ENCODE results near the gene ZBTB46.

Gene ZBTB46

DNA sequence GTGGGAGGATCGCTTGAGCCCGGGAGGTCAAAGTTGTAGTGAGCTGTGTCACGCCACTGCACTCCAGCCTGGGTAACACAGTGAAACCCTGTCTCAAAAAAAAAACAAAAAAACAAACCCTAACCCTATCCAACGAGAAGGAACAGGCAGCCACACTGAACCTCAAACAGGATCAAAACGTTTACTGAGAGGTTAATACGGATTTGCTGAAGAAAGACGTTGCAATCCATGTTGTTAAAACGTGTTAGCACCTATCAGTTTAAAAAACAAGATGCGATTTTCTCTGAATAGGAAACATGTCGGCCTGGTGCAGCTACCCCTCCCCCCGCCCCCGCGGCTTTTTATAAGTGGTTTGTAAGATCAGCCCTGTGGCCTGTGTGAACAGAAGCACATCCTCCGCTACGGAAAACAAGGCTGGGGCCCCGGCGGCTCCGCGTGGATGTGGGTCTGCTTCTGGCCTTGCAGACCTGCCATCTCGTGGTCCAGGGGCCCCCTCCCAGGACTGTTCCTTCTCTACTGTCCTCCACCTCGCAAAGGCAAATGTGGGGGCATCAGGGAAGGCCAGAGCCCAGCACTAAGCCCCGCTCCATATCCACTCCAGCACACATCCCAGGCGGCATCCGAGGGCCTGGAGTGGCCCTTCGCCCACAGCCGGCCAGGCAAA, 80.1 kb downstream of the ZBTB46 start:
- TF ChIP-seq EZH2phosphoT487 (conservative IDR thresholded peaks at IDR 0.05; ENCODE audit: low read length), result no peak
- TF ChIP-seq, protein P1, sequence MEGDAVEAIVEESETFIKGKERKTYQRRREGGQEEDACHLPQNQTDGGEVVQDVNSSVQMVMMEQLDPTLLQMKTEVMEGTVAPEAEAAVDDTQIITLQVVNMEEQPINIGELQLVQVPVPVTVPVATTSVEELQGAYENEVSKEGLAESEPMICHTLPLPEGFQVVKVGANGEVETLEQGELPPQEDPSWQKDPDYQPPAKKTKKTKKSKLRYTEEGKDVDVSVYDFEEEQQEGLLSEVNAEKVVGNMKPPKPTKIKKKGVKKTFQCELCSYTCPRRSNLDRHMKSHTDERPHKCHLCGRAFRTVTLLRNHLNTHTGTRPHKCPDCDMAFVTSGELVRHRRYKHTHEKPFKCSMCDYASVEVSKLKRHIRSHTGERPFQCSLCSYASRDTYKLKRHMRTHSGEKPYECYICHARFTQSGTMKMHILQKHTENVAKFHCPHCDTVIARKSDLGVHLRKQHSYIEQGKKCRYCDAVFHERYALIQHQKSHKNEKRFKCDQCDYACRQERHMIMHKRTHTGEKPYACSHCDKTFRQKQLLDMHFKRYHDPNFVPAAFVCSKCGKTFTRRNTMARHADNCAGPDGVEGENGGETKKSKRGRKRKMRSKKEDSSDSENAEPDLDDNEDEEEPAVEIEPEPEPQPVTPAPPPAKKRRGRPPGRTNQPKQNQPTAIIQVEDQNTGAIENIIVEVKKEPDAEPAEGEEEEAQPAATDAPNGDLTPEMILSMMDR (IDR thresholded peaks at IDR 0.05; ENCODE audit: insufficient read depth, low read length, poor library complexity, severe bottlenecking), result no peak
- Histone ChIP-seq H3K27ac (ENCODE audit: low read depth, low read length) (no peak overlapping the region), H3K9ac (ENCODE audit: low read length) (no peak overlapping the region), H3K4me3 (ENCODE audit: insufficient read depth, low read length, poor library complexity, severe bottlenecking) (no peak overlapping the region), H3K4me2 (ENCODE audit: low read depth, low read length, poor library complexity, severe bottlenecking) (no peak overlapping the region), H2AFZ (ENCODE audit: low read depth, low read length, severe bottlenecking) (no peak overlapping the region), H3K79me2 (ENCODE audit: insufficient read depth, low read length) (no peaks in the 10 kb centered on the region), H4K20me1 (ENCODE audit: low read depth, low read length) (no peaks in the 10 kb centered on the region), H3K27me3 (ENCODE audit: low read length) (no peaks in the 10 kb centered on the region), H3K9me2 (replicated peaks; ENCODE audit: insufficient read depth, low read length) (no peaks in the 10 kb centered on the region), H3F3A (ENCODE audit: insufficient read depth) (no peaks in the 10 kb centered on the region), H3K9me3 (ENCODE audit: insufficient read depth, low read length) (no peaks in the 10 kb centered on the region), H3K36me3 (ENCODE audit: low read length) (no peaks in the 10 kb centered on the region)

DNA sequence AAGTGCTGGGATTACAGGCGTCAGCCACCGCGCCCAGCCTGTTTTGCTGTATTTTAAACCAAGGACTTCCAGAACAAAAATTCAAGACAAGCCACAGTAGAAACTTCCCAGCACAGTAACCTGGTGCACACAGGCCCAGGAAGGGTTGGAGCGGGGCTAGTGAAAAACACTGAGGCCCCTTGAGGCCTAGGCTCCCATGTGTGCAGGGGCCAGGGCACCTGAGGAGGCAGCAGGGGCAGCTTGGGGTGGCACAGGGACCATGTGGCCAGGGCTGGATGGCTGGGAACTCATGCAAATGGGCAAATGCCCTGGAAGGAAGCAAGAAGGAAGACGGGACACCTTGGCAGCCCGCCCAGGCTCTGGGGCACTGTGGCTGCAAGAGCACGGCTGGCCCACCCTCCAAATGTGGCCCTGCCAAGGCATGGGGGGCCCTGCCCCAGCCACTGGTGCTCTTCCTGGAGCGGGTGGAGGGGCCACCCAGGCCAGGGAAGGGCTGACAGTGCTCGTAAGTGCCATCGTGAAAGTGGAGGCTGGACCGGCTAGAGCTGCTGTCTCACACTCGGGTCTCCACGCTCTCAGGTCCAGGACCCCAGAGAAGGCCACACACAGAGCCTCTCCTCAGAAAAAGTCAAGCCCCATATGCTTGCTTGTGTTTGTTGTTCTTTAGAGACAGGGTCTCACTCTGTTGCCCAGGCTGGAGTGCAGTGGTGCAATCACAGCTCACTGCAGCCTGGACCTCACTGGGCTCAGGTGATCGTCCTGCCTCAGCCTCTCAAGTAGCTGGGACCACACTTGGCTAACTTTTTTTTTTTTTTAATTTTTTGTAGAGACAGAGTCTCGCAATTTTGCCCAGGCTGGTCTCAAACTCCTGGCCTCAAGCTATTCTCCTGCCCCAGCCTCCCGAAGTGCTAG, 81.2 kb downstream of the ZBTB46 start:
- no peaks in the 10 kb centered on the region for H3K79me2 ChIP-seq (ENCODE audit: insufficient read depth, low read length)
- H3F3A ChIP-seq (ENCODE audit: insufficient read depth), result no peaks in the 10 kb centered on the region
- no peaks in the 10 kb centered on the region for H3K9me2 ChIP-seq (replicated peaks; ENCODE audit: insufficient read depth, low read length)
- H4K20me1 ChIP-seq (ENCODE audit: low read depth, low read length), result no peaks in the 10 kb centered on the region
- no peak overlapping the region for H2AFZ ChIP-seq (ENCODE audit: low read depth, low read length, severe bottlenecking)
- no peak for TF ChIP-seq EZH2phosphoT487 (conservative IDR thresholded peaks at IDR 0.05; ENCODE audit: low read length)
- TF ChIP-seq, protein P1 (IDR thresholded peaks at IDR 0.05; ENCODE audit: insufficient read depth, low read length, poor library complexity, severe bottlenecking), result no peak
- H3K27ac ChIP-seq (ENCODE audit: low read depth, low read length), result no peak overlapping the region
- no peak overlapping the region for H3K4me3 ChIP-seq (ENCODE audit: insufficient read depth, low read length, poor library complexity, severe bottlenecking)
- no peak overlapping the region for H3K9ac ChIP-seq (ENCODE audit: low read length)
- H3K9me3 ChIP-seq (ENCODE audit: insufficient read depth, low read length), result no peaks in the 10 kb centered on the region
- H3K36me3 ChIP-seq (ENCODE audit: low read length), result no peaks in the 10 kb centered on the region
- H3K27me3 ChIP-seq (ENCODE audit: low read length), result no peaks in the 10 kb centered on the region
- no peak overlapping the region for H3K4me2 ChIP-seq (ENCODE audit: low read depth, low read length, poor library complexity, severe bottlenecking)

DNA sequence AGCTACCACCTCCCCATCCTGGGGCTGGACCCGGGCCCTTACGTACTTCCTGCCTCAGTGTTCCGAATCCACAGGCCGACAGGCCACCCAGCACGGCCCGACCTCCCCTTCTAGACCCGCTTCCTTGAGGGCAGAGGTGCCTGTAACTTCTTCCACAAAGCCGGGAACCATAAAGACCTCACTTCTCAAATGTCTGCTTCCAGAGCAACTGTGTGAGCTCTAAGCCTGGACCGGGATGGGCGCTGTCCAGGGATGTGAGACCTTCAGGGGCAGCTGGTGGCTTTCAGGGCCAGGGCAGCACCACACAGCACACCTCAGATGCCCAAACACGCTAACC, 82.2 kb downstream of the ZBTB46 start:
- H3K27me3 ChIP-seq (ENCODE audit: low read length), result no peaks in the 10 kb centered on the region
- H4K20me1 ChIP-seq (ENCODE audit: low read depth, low read length), result no peaks in the 10 kb centered on the region
- H3K36me3 ChIP-seq (ENCODE audit: low read length), result no peaks in the 10 kb centered on the region
- no peaks in the 10 kb centered on the region for H3K79me2 ChIP-seq (ENCODE audit: insufficient read depth, low read length)
- H3K4me2 ChIP-seq (ENCODE audit: low read depth, low read length, poor library complexity, severe bottlenecking), result no peak overlapping the region
- no peaks in the 10 kb centered on the region for H3K9me3 ChIP-seq (ENCODE audit: insufficient read depth, low read length)
- H3K9ac ChIP-seq (ENCODE audit: low read length), result no peak overlapping the region
- H3K9me2 ChIP-seq (replicated peaks; ENCODE audit: insufficient read depth, low read length), result no peaks in the 10 kb centered on the region
- H2AFZ ChIP-seq (ENCODE audit: low read depth, low read length, severe bottlenecking), result no peak overlapping the region
- H3K27ac ChIP-seq (ENCODE audit: low read depth, low read length), result no peak overlapping the region
- no peak overlapping the region for H3K4me3 ChIP-seq (ENCODE audit: insufficient read depth, low read length, poor library complexity, severe bottlenecking)
- no peak for TF ChIP-seq EZH2phosphoT487 (conservative IDR thresholded peaks at IDR 0.05; ENCODE audit: low read length)
- TF ChIP-seq, protein P1 (IDR thresholded peaks at IDR 0.05; ENCODE audit: insufficient read depth, low read length, poor library complexity, severe bottlenecking), result no peak
- peaks cover 6% of the 10 kb centered on the region; the same call in 1 of the 2 replicates for H3F3A ChIP-seq (ENCODE audit: insufficient read depth)

Data from SU-DHL-6 (cell line).